ENCODE measurements around the gene KCNAB1. TPM values are rescaled to one million over a fixed set of nuclear protein-coding genes. Genes with fewer than 3 reads are reported as not detected.

KCNAB1 gene
- total RNA-seq, 1 donor from 2014 or later = 2.1 TPM

GRCh38 chr3:156148345-156148945, 28.1 kb downstream of the KCNAB1 start:
- Mint-ChIP-seq H3K4me3 (ENCODE audit: low read depth) (no peak overlapping the region), H3K27me3 (peaks cover 9% of the 10 kb centered on the region), H3K4me1 (ENCODE audit: low read depth) (peaks cover 17% of the 10 kb centered on the region), H3K36me3 (ENCODE audit: insufficient read depth) (no peaks in the 10 kb centered on the region), H3K9me3 (ENCODE audit: low read depth) (no peaks in the 10 kb centered on the region), H3K27ac (no peak overlapping the region)
- no peak for DNase-seq (ENCODE audit: low spot score, unreplicated experiment)
- TF ChIP-seq CTCF (IDR thresholded peaks at IDR 0.05; ENCODE audit: unreplicated experiment) = no peak

GRCh38 chr3:156148946-156149381, 28.6 kb downstream of the KCNAB1 start:
- H3K27me3 Mint-ChIP-seq = peaks cover 9% of the 10 kb centered on the region

GRCh38 chr3:156149876-156150275, 29.5 kb downstream of the KCNAB1 start:
- H3K4me1 Mint-ChIP-seq (ENCODE audit: low read depth) = peaks cover 17% of the 10 kb centered on the region
- H3K27me3 Mint-ChIP-seq = no peaks in the 10 kb centered on the region
- no peak for DNase-seq (ENCODE audit: low spot score, unreplicated experiment)
- no peak overlapping the region for H3K4me3 Mint-ChIP-seq (ENCODE audit: low read depth)
- no peak for TF ChIP-seq CTCF (IDR thresholded peaks at IDR 0.05; ENCODE audit: unreplicated experiment)
- no peaks in the 10 kb centered on the region for H3K36me3 Mint-ChIP-seq (ENCODE audit: insufficient read depth)
- H3K27ac Mint-ChIP-seq = no peak overlapping the region
- no peaks in the 10 kb centered on the region for H3K9me3 Mint-ChIP-seq (ENCODE audit: low read depth)

More at GRCh38 chr3:156148946-156149381, 28.6 kb downstream of the KCNAB1 start:
- Mint-ChIP-seq H3K9me3 (ENCODE audit: low read depth) (no peaks in the 10 kb centered on the region), H3K36me3 (ENCODE audit: insufficient read depth) (no peaks in the 10 kb centered on the region), H3K27ac (no peak overlapping the region), H3K4me3 (ENCODE audit: low read depth) (no peak overlapping the region), H3K4me1 (ENCODE audit: low read depth) (peaks cover 17% of the 10 kb centered on the region)
- DNase-seq (ENCODE audit: low spot score, unreplicated experiment) = no peak
- no peak for TF ChIP-seq CTCF (IDR thresholded peaks at IDR 0.05; ENCODE audit: unreplicated experiment)

- DNase-seq (ENCODE audit: low spot score, unreplicated experiment) = no peak
- Mint-ChIP-seq H3K9me3 (ENCODE audit: low read depth) (peaks cover 4% of the 10 kb centered on the region), H3K4me1 (ENCODE audit: low read depth) (peaks cover 17% of the 10 kb centered on the region), H3K36me3 (ENCODE audit: insufficient read depth) (peaks cover 2% of the 10 kb centered on the region), H3K4me3 (ENCODE audit: low read depth) (no peak overlapping the region), H3K27ac (no peak overlapping the region), H3K27me3 (no peaks in the 10 kb centered on the region)
- TF ChIP-seq CTCF (IDR thresholded peaks at IDR 0.05; ENCODE audit: unreplicated experiment) = peak; percentile 91
Measured at GRCh38 chr3:156150434-156151066, 30.2 kb downstream of the KCNAB1 start.

GRCh38 chr3:156151824-156152428, 31.5 kb downstream of the KCNAB1 start:
- no peak overlapping the region for H3K27ac Mint-ChIP-seq
- H3K4me1 Mint-ChIP-seq (ENCODE audit: low read depth) = peaks cover 17% of the 10 kb centered on the region

More at GRCh38 chr3:156151824-156152428, 31.5 kb downstream of the KCNAB1 start:
- Mint-ChIP-seq H3K27me3 (no peaks in the 10 kb centered on the region), H3K4me3 (ENCODE audit: low read depth) (no peak overlapping the region), H3K9me3 (ENCODE audit: low read depth) (peaks cover 11% of the 10 kb centered on the region), H3K36me3 (ENCODE audit: insufficient read depth) (peaks cover 3% of the 10 kb centered on the region)
- TF ChIP-seq CTCF (IDR thresholded peaks at IDR 0.05; ENCODE audit: unreplicated experiment) = peak; percentile 91
- peak; percentile 47 for DNase-seq (ENCODE audit: low spot score, unreplicated experiment)

All from progenitor cell of endocrine pancreas (in vitro differentiated cells).